H1 (cell line): ENCODE data around the gene EIF2S1. TPM values are rescaled to one million over a fixed set of nuclear protein-coding genes. Genes with fewer than 3 reads are reported as not detected.

Source experiments
- CHD1 ChIP-seq: IDR thresholded peaks from 2 replicates; pipeline ENCODE4 v1.6.1; 2012; ENCODE audit warnings: low read depth, low read length, improper control_type of control experiment
- CREB1 ChIP-seq: IDR thresholded peaks from 2 replicates; pipeline ENCODE4 v1.6.1; 2012; ENCODE audit warnings: inconsistent platforms
- CTBP2 ChIP-seq: IDR thresholded peaks from 2 replicates; pipeline ENCODE4 v1.7.0; 2011; ENCODE audit warnings: borderline replicate concordance, mild to moderate bottlenecking, moderate library complexity, mixed read lengths, low read length; ENCODE audit not compliant: insufficient read depth, insufficient read length
- E2F6 ChIP-seq: IDR thresholded peaks from 2 replicates; pipeline ENCODE4 v1.6.1; 2012; ENCODE audit warnings: inconsistent platforms
- EP300 ChIP-seq, 2 experiments: IDR thresholded peaks; 1 replicate in 1 of 2; 2 replicates in 1 of 2; pipeline ENCODE4 v1.6.1; 2011 to 2012; ENCODE audit warnings: low read depth in 2 of 2, low read length in 2 of 2, mild to moderate bottlenecking in 2 of 2, borderline replicate concordance in 1 of 2, inconsistent platforms in 1 of 2, moderate library complexity in 1 of 2
- HDAC6 ChIP-seq: IDR thresholded peaks from one replicate; pipeline ENCODE4 v1.7.1; 2012; ENCODE audit warnings: low read depth, mild to moderate bottlenecking, inconsistent platforms, low read length, moderate library complexity
- JUN ChIP-seq: IDR thresholded peaks from 2 replicates; pipeline ENCODE4 v1.6.1; 2011; ENCODE audit warnings: low read depth, mild to moderate bottlenecking, improper control_type of control experiment, low read length
- KDM1A ChIP-seq: fragments of 200-600, 300-600 bp; sonication (generic); IDR thresholded peaks from 2 replicates; pipeline ENCODE4 v1.7.1; 2016; ENCODE audit warnings: mild to moderate bottlenecking, low read length, borderline replicate concordance
- KDM4A ChIP-seq: IDR thresholded peaks from one replicate; pipeline ENCODE4 v1.7.1; 2012; ENCODE audit warnings: low read depth, mild to moderate bottlenecking, moderate library complexity, low read length, inconsistent platforms; ENCODE audit not compliant: severe bottlenecking
- NANOG ChIP-seq: IDR thresholded peaks from 2 replicates; pipeline ENCODE4 v1.6.1; 2011; ENCODE audit warnings: low read length, low read depth, mild to moderate bottlenecking, inconsistent platforms; ENCODE audit not compliant: insufficient read depth, poor library complexity, severe bottlenecking
- PHF8 ChIP-seq: fragments of 200-600 bp; sonication (generic); conservative IDR thresholded peaks from 2 replicates; pipeline ENCODE4 v1.7.1; 2012; ENCODE audit warnings: low read depth, mild to moderate bottlenecking, inconsistent platforms, low read length, moderate library complexity
- POLR2A ChIP-seq, 2 experiments: IDR thresholded peaks; 1 replicate in 1 of 2; 2 replicates in 1 of 2; pipeline ENCODE4 v1.6.1; 2011; ENCODE audit warnings: low read depth in 2 of 2, low read length in 2 of 2, mild to moderate bottlenecking in 2 of 2; ENCODE audit errors: control extremely low read depth in 1 of 2
- SP4 ChIP-seq: IDR thresholded peaks from 2 replicates; pipeline ENCODE4 v1.6.1; 2012; ENCODE audit warnings: low read length, inconsistent platforms
- SUZ12 ChIP-seq: fragments of 200-600 bp; sonication (generic); IDR thresholded peaks from 2 replicates; pipeline ENCODE4 v1.6.1; 2012; ENCODE audit warnings: mild to moderate bottlenecking, inconsistent platforms, low read length, moderate library complexity, mixed read lengths
- TAF1 ChIP-seq: IDR thresholded peaks from 2 replicates; pipeline ENCODE4 v1.6.1; 2011; ENCODE audit warnings: mild to moderate bottlenecking, low read depth, low read length
- USF2 ChIP-seq: IDR thresholded peaks from 2 replicates; pipeline ENCODE4 v1.6.1; 2011; ENCODE audit warnings: low read length, improper control_type of control experiment
- YY1 ChIP-seq: IDR thresholded peaks from 2 replicates; pipeline ENCODE4 v1.6.1; 2011; ENCODE audit warnings: low read depth, mild to moderate bottlenecking, low read length
- polyA plus RNA-seq, 7 experiments: library from polyadenylated mRNA; depleted of rRNA in 3 of 7; stranded (reverse) in 5 of 7; unstranded in 2 of 7; fragments of >200 nt in 5 of 7; fragments of 200-250 nt in 2 of 7; gene quantifications; 1 replicate in 5 of 7; 2 replicates in 1 of 7; 4 replicates in 1 of 7; pipeline versions ENCODE4 v1.2.1 to v1.2.3, GENCODE V29; 2011 to 2013; ENCODE audit warnings: missing spikeins in 2 of 7, mixed read lengths in 2 of 7
- total RNA-seq: library from RNA; stranded (reverse); fragmentation: NEBNext Ultra II Directional; extraction: Animal tissue kit (Norgen Biotek cat#: 25700); gene quantifications from 2 replicates; pipeline ENCODE4 v1.2.1, GENCODE V29; 2021

EIF2S1 gene
- total and polyA plus RNA-seq, 2 of the 8 experiments (the other 6 are each of a cell fraction or from before 2014, with no cell fraction given): 35.1 to 146 TPM

GRCh38 chr14:67411820-67412421 is 51.8 kb downstream of the EIF2S1 start, which contains the start of gene PLEK2 (continued):
- no peak for TF ChIP-seq NANOG
- TF ChIP-seq SUZ12: peak; percentile 55; the same call in 1 of the 2 replicates
- no peak for TF ChIP-seq CTBP2
- TF ChIP-seq JUN: no peak
- peak; percentile 94 for TF ChIP-seq KDM4A
- no peak for TF ChIP-seq CREB1
- TF ChIP-seq E2F6: peak; percentile 25; the same call in 1 of the 2 replicates
- no peak for TF ChIP-seq SP4
- TF ChIP-seq KDM1A: no peak
- TF ChIP-seq HDAC6: no peak
- TF ChIP-seq PHF8: no peak
- TF ChIP-seq POLR2A (IDR thresholded peaks at IDR 0.05; ENCODE audit: control extremely low read depth in 1 of 2, low read depth in 2 of 2, low read length in 2 of 2): no peak
- TF ChIP-seq EP300 (IDR thresholded peaks at IDR 0.05; ENCODE audit: borderline replicate concordance in 1 of 2, low read depth in 2 of 2, low read length in 2 of 2): no peak
- no peak for TF ChIP-seq CHD1
- TF ChIP-seq YY1: no peak
- no peak for TF ChIP-seq TAF1
- no peak for TF ChIP-seq USF2
